HEK293T (cell line): Measurements from ENCODE around the gene HERC2.
"Not testable (repeated sequence)": the region's sequence is repeated elsewhere in the genome, so short reads cannot be mapped to it uniquely, and the experiment has no call there.

Experiments
- BHLHE40 ChIP-seq: fragments of 450-650 bp; IDR thresholded peaks from 2 replicates; pipeline ENCODE4 v1.6.1; 2016; ENCODE audit warnings: mild to moderate bottlenecking, moderate library complexity, borderline replicate concordance
- SP1 ChIP-seq: fragments of 450-650 bp; IDR thresholded peaks from 2 replicates; pipeline ENCODE4 v1.6.1; 2017
- SUZ12 ChIP-seq: fragments of 450-650 bp; IDR thresholded peaks from 2 replicates; pipeline ENCODE4 v1.6.1; 2016; ENCODE audit warnings: mild to moderate bottlenecking

GRCh38 chr15:28198215-28198614 is 123.8 kb downstream of the HERC2 start:
- not testable (repeated sequence) for TF ChIP-seq SUZ12, SP1, BHLHE40
